Frontal cortex (tissue), 4 donors: Measurements from ENCODE around the gene ROR2. TPM values are rescaled to one million over a fixed set of nuclear protein-coding genes. Genes with fewer than 3 reads are reported as not detected.
"Not testable (repeated sequence)": the region's sequence is repeated elsewhere in the genome, so short reads cannot be mapped to it uniquely, and the experiment has no call there.

ENCODE experiments used
- DNase-seq, 2 donors: peaks; one replicate each; pipeline ENCODE4 v3.0.0; 2012; ENCODE audit warnings: low spot score in 2 of 2
- FAIRE-seq: peaks from 2 replicates; lab custom pipeline; 2012; peaks lifted over from hg19 to GRCh38; lab: Jason Lieb, UNC
- total RNA-seq: library from RNA; depleted of rRNA; stranded (reverse); fragments of >200 nt; gene quantifications from one replicate; pipeline ENCODE4 v1.2.3, GENCODE V29; 2014
- donor health status: control.
- donor health status: control.
- donor health status: control.

The ROR2 gene
- total RNA-seq, 1 donor from 2014 or later = 0.82 TPM

DNA sequence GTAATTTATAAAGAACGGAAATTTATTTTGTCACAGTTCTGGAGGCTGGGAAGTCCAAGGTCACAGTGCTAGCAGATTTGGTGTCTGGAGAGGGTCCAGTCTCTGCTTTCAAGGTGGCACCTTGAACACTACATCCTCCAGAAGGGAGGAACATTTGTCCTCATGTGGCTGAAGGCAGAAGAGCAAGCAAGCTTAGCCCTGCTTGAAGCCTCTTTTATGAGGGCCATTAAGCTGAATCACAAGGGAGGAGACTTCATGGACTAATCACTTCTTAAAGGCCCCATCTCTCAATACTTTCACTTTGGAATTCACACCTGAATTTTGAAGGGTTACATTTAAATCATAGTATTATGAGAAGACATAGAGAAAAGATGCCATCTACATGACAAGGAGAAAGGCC lies 311.0 kb downstream of the ROR2 start:
- DNase-seq (no peak), FAIRE-seq (no peak)

DNA sequence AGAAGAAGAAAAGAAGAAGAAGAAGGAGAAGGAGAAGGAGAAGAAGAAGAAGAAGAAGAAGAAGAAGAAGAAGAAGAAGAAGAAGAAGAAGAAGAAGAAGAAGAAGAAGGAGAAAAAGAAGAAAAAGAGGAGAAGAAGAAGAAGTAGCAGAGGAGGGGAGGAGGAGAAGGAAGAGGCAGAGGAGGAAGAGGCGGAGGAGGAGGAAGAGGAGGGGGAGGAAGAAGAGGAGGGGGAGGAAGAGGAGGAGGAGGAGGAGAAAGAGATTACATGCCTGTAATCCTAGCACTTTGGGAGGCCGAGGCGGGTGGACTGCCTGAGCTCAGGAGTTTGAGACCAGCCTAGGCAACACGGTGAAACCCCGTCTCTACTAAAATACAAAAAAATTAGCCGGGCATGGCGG lies 315.2 kb downstream of the ROR2 start:
- FAIRE-seq = not testable (repeated sequence)

DNA sequence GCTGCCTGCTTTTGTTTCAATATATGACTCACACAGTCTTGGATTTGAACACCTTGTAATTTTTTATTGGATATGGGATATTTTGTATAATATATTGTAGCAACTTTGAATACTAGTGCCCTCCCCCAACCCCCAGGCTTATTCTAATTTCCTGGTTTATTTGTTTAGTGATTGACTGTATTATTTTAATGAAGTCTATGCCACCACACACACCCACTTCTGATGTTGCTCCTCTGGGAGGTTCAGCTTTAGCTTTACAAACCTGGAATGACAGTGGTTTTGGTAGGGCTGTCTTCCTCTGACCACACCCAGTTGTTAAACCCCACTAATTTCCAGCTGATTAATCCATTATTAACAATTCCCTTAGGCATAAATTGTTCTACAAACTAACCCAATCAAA lies 320.3 kb downstream of the ROR2 start:
- no peak for DNase-seq
- FAIRE-seq = no peak

More for the DNA sequence above, 315.2 kb downstream of the ROR2 start:
- DNase-seq = not testable (repeated sequence)

DNA sequence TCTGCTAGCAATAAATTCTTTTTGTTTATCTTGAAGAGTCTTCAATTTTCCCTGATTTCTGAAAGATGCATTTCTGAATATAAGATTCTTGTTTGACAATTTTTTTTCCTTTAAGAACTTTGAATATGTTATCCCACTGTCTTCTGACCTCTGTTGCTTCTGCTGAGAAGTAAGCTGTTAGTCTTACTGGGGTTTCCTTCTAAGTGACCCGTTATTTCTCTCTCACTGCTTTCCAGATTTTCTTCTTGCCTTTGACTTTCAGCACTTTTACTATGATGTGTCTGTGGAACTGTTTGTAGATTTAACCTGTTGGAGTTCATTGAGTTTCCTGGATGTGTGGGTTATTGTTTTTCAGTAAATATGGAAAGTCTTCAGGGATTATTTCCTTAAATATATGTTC lies 321.1 kb downstream of the ROR2 start:
- no peak for DNase-seq
- no peak for FAIRE-seq

DNA sequence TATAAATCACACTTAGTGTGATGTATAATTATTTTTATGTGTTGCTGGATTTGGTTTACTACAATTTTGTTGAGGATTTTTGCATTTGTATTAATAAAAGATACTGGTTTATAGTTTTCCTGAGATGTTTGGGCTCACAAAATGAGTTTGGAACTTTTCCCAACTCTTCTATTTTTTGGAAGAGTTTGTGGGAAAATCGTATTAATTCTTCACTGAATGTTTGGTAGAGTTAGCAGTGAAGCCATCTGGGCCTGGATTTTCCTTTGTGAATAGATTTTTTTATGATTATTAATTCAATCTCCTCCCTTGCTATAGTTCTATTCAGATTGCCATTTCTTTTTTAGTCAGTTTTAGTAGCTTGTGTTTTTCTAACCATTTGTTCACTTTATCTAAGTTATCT lies 324.7 kb downstream of the ROR2 start:
- DNase-seq = no peak
- no peak for FAIRE-seq

DNA sequence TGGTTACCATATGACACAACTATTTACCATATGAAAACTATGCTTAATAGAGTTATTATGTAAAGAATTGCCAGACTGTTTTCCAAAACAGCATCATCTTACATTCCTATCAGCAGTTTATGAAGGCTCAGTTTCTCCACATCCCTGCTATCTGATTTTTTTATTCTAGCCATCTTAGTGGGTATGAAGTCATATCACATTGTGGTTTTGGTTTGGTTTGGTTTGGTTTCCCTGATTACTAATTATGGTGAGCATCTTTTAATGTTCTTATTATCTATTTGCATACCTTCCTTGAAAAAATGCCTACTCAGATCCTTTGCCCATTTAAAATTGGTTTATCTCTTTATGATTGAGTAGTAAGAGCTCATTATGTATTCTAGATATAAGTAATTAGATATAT lies 327.0 kb downstream of the ROR2 start:
- no peak for DNase-seq
- no peak for FAIRE-seq

DNA sequence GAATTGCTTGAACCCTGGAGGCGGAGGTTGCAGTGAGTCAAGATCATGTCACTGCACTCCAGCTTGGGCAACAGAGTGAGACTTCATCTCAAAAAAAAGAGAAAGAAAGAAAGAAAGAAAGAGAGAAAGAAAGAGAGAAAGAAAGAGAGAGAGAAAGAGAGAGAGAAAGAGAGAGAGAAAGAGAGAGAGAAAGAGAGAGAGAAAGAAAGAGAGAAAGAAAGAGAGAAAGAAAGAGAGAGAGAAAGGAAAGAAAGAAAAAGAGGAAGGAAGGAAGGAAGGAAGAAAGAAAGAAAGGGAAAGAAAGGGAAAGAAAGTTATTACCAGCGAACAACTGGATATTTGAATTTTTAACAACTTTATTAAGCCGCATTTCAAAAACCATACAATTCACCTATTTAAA lies 327.9 kb downstream of the ROR2 start:
- not testable (repeated sequence) for DNase-seq, FAIRE-seq

DNA sequence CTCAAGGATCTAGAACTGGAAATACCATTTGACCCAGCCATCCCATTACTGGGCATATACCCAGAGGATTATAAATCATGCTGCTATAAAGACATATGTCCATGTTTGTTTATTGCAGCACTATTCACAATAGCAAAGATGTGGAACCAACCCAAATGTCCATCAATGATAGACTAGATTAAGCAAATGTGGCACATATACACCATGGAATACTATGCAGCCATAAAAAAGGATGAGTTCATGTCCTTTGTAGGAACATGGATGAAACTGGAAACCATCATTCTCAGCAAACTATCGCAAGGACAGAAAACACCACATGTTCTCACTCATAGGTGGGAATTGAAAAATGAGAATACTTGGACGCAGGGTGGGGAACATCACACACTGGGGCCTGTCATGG lies 336.0 kb downstream of the ROR2 start:
- not testable (repeated sequence) for FAIRE-seq, DNase-seq

DNA sequence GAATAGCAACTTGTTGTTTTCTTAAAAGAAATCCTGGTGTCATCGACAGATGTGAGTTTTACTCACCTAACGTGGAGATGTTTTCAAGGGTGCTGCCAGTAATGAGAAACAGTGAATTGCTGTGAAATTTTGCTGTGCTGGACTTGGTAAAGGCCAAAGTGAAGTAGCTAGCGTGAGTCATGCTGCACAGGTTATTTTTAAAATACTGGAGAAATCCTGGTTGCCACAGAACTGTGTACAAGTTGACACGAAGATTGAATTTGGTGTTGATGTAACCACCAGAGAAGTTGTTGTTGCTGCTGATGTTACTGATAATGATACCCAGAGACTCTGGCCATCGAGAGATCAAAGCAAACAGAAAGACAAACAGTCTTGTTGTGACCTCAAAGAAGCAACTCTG lies 338.4 kb downstream of the ROR2 start:
- no peak for FAIRE-seq

DNA sequence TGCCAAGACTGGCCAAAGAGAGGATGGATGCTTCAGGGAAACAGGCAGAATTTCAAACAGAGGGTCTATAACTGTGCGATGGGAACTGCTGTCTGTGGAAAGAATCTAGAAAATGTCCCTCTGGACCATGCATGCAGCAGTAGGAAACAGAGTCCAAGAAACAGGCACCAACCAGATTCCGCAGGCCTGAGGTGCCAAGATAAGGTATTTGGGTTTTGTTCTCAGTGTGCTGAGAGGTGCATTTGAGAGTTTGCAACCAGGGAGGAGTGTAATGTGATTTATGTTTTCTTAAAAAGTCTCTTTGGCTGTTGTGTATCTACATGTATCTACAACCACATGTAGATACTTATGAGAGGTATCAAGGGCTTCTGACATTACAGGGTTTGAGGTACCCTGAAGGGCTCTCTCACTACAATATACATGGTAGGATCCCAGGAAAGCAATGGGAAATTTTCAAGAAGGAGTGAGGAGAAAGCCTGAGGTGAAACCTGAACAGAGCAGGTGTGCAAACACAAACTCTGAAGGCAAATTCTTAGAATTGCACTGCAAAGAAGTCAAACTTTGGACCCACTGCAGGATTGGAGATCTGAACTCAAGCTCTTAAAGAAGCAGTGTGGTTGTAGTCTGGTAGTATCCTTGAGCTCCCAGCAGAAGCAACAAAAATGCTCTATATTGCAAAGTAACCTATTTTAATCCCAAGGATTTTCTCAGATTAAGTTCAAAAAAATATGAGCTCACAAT lies 343.6 kb downstream of the ROR2 start:
- DNase-seq (no peak), FAIRE-seq (no peak)

More for the DNA sequence above, 338.4 kb downstream of the ROR2 start:
- DNase-seq = no peak

DNA sequence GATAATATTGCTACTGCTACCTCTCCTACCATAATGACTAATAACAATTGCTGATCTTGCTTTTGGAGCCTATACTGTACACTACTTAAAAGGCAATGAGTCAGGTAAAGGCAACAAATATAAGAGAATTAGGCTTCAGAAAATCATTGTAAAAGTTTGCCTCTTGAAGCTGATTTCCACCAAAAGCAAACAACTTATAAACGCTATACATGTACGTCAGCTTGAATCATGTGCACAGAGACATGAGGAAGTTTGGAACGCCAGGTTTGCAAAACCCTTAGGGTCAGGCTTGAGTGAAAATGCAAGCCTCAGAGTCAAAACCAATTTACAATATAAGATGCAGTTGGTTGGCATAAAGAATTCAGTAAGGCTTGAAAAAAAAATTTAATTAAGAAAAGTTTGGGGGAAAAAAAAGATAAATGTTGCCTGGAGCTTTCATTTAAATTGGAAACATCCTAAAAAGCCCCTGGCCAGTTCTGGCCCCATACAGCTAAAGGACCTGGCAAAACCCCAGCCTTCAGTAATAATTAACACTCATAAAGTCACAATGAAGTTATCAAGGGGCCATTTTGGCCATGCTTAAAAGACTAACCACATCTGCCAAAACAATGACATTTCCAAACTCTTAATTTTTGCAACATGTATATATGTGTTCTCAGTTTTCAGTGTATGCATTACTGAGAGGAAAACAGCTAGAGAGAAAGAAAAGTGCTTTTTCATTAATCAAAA lies 345.4 kb downstream of the ROR2 start:
- FAIRE-seq = no peak
- no peak for DNase-seq

DNA sequence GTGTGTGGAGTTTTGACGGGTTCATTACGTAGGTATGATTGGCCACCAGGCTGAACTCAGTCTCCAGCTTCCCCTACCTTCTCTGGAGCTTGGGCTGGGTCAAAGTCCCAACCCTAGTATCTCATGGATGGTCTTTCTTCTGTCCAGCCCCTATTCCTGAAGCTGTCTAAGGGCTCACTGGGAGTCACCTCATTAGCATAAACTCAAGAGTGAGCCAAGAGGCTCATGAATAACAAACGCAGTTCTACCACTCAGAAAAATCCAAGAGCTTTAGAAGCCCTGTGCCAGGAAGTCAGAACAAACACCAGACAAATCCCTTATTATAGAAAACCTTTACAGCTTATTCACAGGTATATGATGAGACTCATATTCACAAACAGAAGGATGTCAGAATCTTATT lies 346.1 kb downstream of the ROR2 start:
- DNase-seq (no peak), FAIRE-seq (no peak)

DNA sequence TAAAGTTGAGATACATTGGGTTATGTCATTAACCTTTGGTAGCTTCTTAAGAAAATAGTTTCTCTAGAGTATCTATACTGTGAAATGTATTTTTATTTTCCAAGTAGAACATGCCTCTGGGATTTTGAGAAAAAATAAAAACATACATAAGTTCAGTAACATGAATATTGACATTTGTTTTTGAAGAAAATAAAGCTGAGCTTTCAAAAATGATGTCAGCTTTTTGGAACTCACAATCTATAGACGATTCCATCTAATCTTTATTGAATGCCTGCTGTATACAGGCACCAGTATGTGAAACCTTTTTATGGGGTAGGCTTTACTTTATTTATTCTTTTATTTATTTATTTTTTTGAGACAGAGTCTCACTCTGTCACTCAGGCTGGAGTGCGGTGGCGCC lies 350.5 kb downstream of the ROR2 start:
- no peak for DNase-seq

DNA sequence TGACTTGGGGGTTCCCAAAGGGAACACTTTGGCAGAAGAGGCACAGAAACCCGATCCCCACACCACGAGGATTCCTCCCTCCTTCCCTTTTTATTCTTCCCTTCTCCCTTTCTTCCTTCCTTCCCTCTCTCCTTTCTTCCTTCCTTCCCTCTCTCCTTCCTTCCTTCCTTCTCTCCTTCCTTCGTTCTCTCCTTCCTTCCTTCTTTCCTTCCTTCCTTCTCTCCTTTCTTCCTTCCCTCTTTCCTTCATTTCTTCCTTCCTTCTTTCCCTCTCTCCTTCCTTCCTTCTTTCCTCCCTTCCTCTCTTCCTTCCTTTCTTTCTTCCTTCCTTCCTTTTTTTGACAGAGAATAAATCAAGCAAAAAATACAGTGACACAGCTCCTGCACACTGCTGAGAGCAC lies 358.4 kb downstream of the ROR2 start:
- DNase-seq (no peak), FAIRE-seq (no peak)

More for the DNA sequence above, 350.5 kb downstream of the ROR2 start:
- FAIRE-seq = no peak

DNA sequence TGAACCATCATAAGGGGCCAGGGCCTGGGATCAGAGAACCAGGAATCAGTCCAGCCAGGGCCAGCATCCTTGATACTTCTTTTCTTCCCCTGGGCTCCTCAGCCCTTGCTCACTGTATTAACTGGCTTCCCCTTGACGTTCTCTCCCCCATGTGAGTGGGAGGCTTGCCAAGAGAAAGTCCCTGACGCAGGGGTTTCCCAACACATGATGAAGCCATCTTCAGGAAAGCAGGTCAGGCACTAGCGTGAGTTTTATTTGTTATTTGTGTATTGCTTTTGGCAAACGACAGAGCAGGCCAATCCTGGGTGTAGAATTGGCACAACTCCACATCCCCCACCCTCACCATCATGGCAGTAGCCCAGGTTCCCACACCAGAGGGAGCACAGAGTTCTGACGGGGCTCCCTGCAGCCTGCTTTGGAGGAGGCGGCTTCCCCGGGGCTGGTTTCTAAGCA lies 360.9 kb downstream of the ROR2 start:
- DNase-seq (no peak), FAIRE-seq (no peak)

DNA sequence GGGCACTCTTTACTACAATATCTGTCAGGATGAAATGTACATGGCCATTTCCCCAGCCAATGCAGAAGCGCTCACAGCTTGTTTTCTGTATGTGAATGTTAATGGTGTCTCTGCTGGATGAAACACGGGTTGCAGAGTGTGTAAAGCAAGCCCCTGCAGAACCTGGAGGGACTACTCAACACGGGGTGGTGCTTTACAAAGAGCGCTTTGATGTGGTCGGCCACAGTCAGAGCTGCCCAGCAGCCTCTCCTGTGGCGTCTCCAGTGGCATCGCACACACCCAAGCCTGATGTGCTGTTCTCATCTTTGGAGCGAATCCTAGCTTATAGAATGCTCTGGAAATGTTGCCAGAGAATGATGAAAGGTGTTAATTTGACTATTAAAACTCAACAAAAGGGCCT lies 363.7 kb downstream of the ROR2 start:
- no peak for FAIRE-seq

DNA sequence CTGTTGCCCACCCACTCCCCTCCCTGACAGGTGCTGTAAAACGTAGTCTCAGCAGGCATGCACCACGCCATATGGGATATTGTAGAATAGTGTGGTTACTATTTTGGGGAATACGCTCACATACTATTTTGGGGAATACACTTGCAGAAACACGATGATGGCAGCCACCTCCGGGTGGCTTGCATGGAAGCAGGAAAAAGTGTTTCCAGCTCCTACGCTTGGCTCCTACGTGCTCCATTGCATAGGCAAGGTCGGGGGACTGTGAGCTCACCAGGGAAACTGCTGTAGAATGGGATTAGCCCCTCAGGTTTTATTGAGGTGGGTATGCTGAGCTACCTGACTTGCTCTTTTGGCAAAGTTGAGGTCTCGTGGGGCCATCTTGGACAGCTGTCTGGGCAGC lies 366.1 kb downstream of the ROR2 start:
- DNase-seq (no peak), FAIRE-seq (no peak)

More for the DNA sequence above, 363.7 kb downstream of the ROR2 start:
- DNase-seq = no peak

DNA sequence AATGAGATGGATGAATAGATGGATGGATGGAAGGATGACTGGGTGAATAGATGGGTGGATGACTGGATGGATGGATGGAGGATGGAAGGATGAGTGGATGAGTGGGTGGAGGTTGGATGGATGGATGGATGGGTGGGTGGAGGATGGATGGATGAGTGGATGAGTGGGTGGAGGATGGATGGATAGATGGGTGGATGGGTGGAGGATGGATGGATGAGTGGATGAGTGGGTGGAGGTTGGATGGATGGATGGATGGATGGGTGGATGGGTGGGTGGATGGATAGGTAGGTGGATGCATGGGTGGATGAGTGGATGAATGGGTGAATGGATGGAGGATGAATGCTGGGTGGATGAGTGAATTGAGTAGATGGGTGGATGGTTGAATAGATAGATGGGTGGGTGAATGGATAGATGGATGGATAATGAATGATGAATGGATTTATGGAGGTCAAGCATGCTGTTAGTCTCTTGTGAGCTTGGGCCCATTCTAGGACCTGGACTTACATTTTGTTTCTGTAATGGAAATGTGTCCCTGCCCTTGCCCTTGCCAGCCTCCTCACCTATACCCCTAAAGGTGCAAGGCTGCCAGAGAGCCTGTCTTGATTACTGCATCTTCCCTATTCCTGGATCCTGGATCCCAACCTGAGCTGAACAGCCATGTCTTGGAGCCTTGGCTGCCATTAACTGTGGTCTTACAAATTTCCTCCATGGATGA lies 366.7 kb downstream of the ROR2 start:
- no peak for FAIRE-seq
- DNase-seq = no peak

DNA sequence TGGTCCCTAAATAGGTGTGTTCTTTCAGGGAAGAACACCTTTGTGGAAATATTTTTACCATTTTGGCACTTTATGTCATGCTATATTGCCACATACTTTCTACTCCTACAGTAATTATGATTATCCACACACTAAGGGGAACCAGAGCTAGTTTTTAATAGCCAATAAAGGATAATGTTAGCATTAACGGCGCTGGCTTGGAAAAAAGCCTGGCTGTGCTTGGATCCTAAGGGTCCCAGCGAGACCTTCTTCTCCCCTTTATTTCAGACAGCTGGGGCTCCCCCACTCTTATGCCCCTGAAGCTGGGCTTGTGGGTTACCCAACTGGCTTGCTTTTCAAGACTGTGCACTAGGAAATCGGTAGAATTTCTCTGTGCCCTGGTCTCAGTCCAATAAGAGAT lies 367.8 kb downstream of the ROR2 start:
- no peak for FAIRE-seq
- DNase-seq = no peak

DNA sequence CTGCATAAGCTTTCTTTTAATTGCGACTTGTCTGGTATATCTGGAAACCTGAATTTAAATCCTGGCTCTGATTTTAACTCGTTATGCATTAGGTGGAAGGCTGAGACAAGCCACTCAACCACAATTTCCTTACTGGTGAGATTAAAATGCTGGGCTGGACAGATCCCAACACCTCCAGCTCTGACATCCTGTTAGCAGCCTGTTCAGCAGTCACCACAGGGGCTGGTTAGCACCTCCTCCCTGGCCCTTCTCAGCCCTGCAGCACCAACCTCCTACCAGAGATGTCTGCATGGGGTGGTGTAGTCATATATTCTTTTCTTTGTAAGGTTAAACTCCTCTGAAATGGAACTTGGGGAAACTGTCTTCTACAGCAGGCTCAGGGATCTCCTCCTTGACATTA lies 369.9 kb downstream of the ROR2 start:
- no peak for FAIRE-seq
- DNase-seq = no peak

DNA sequence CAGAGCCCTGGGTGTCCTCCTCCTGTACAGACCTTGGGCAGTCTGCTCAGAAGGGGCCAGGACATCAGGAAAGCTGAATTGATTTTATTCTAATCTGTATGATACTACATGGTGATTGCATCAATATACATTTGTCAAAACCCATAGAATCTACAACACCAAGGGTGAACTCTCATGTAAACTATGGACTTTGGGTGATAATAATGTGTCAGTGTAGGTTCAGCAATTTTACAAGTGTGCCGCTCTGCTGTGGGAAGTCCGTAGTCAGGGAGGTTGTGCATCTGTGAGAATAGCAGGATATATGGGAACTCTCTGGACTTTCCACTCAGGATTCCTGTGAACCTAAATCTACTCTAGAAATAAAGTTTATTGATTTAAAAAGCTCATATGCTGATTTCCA lies 371.1 kb downstream of the ROR2 start:
- no peak for FAIRE-seq
- no peak for DNase-seq
